HEK293 (cell line): ENCODE measurements around the gene GAD1.

Source experiments
- CTCF ChIA-PET: fragments of 350-600 bp; formaldehyde crosslinking; extraction: SDS; loops from one replicate; lab custom pipeline; 2021; ENCODE audit warnings: antibody characterized with exemption; lab: Yijun Ruan, JAX
- POLR2A ChIA-PET: fragments of 300-600 bp; formaldehyde crosslinking; extraction: SDS; loops from one replicate; lab custom pipeline; 2020; ENCODE audit warnings: antibody characterized with exemption, inconsistent platforms; lab: Yijun Ruan, JAX
- H3K27ac ChIP-seq: fragments of 200-500 bp; sonication (Bioruptor generic); 2 replicates; pipeline ENCODE4 v1.5.1; 2014; ENCODE audit warnings: low read depth, low read length, control low read depth, inconsistent platforms; ENCODE audit errors: extremely low read depth
- H3K36me3 ChIP-seq, 2 experiments: fragments of 200-500 bp in 1 of 2; sonication (Bioruptor generic) in 1 of 2; 1 replicate in 1 of 2; 2 replicates in 1 of 2; pipeline ENCODE4 v1.5.1; 2014 to 2017; ENCODE audit warnings: inconsistent platforms in 2 of 2, low read length in 2 of 2; ENCODE audit not compliant: control insufficient read depth in 2 of 2, insufficient read depth in 1 of 2
- H3K4me1 ChIP-seq: fragments of 200-500 bp; sonication (Bioruptor generic); 2 replicates; pipeline ENCODE4 v1.5.1; 2014; ENCODE audit warnings: mild to moderate bottlenecking, low read length, inconsistent platforms; ENCODE audit not compliant: control insufficient read depth, insufficient read depth
- H3K4me3 ChIP-seq: 2 replicates; pipeline ENCODE4 v1.5.1; 2011; ENCODE audit warnings: low read depth, mild to moderate bottlenecking, control low read depth, low read length, moderate library complexity
- H3K9me3 ChIP-seq: fragments of 200-500 bp; sonication (Bioruptor generic); 2 replicates; pipeline ENCODE4 v1.5.1; 2014; ENCODE audit warnings: low read depth, low read length, inconsistent platforms; ENCODE audit not compliant: control insufficient read depth, insufficient read depth
- ATF2 ChIP-seq: fragments of 450-650 bp; formaldehyde crosslinking; IDR thresholded peaks from 2 replicates; pipeline ENCODE4 v1.5.1; 2016; ENCODE audit warnings: missing biosample characterization, missing genetic modification characterization, low read depth
- GLIS2 ChIP-seq: fragments of 450-650 bp; formaldehyde crosslinking; IDR thresholded peaks from 2 replicates; pipeline ENCODE4 v1.5.1; 2016; ENCODE audit warnings: missing biosample characterization, missing genetic modification characterization
- INSM2 ChIP-seq: fragments of 450-650 bp; formaldehyde crosslinking; IDR thresholded peaks from 2 replicates; pipeline ENCODE4 v1.5.1; 2016; ENCODE audit warnings: missing biosample characterization, missing genetic modification characterization
- KLF17 ChIP-seq: fragments of 450-650 bp; formaldehyde crosslinking; IDR thresholded peaks from 2 replicates; pipeline ENCODE4 v1.5.1; 2016; ENCODE audit warnings: missing biosample characterization, missing genetic modification characterization
- MEIS1 ChIP-seq: sonication (generic); formaldehyde crosslinking; IDR thresholded peaks from 2 replicates; pipeline ENCODE4 v1.8.1; 2022; ENCODE audit warnings: missing genetic modification reagents, mild to moderate bottlenecking, borderline replicate concordance
- MYNN ChIP-seq: fragments of 450-650 bp; formaldehyde crosslinking; IDR thresholded peaks from 2 replicates; pipeline ENCODE4 v1.5.1; 2016; ENCODE audit warnings: missing biosample characterization, missing genetic modification characterization, borderline replicate concordance
- PRDM1 ChIP-seq: fragments of 450-650 bp; formaldehyde crosslinking; IDR thresholded peaks from 2 replicates; pipeline ENCODE4; 2016; ENCODE audit warnings: missing biosample characterization, missing genetic modification characterization
- WT1 ChIP-seq: fragments of 450-650 bp; formaldehyde crosslinking; IDR thresholded peaks from 2 replicates; pipeline ENCODE4 v1.5.1; 2016; ENCODE audit warnings: missing biosample characterization, missing genetic modification characterization
- YY2 ChIP-seq: fragments of 450-650 bp; formaldehyde crosslinking; IDR thresholded peaks from 2 replicates; pipeline ENCODE4 v1.5.1; 2016; ENCODE audit warnings: missing biosample characterization, missing genetic modification characterization
- ZBTB11 ChIP-seq: fragments of 450-650 bp; formaldehyde crosslinking; conservative IDR thresholded peaks from 2 replicates; pipeline ENCODE4 v1.5.1; 2016; ENCODE audit warnings: low read depth, missing biosample characterization, missing genetic modification characterization
- ZBTB26 ChIP-seq: fragments of 450-650 bp; formaldehyde crosslinking; optimal IDR thresholded peaks from 2 replicates; pipeline ENCODE3; 2016; ENCODE audit warnings: missing biosample characterization, mild to moderate bottlenecking, missing genetic modification characterization
- ZNF266 ChIP-seq: fragments of 450-650 bp; formaldehyde crosslinking; IDR thresholded peaks from 2 replicates; pipeline ENCODE4 v1.5.1; 2016; ENCODE audit warnings: missing biosample characterization, missing genetic modification characterization, low read depth
- ZNF335 ChIP-seq: fragments of 450-650 bp; formaldehyde crosslinking; conservative IDR thresholded peaks from 2 replicates; pipeline ENCODE4 v1.5.1; 2016; ENCODE audit warnings: missing biosample characterization, missing genetic modification characterization
- ZNF510 ChIP-seq: fragments of 450-650 bp; formaldehyde crosslinking; IDR thresholded peaks from 2 replicates; pipeline ENCODE4 v1.5.1; 2018; ENCODE audit warnings: mild to moderate bottlenecking, missing genetic modification characterization, missing biosample characterization; ENCODE audit not compliant: insufficient replicate concordance
- ZNF558 ChIP-seq: fragments of 450-650 bp; formaldehyde crosslinking; IDR thresholded peaks from 2 replicates; pipeline ENCODE4 v1.5.1; 2016; ENCODE audit warnings: missing biosample characterization, missing genetic modification characterization
- ZNF600 ChIP-seq: fragments of 450-650 bp; formaldehyde crosslinking; IDR thresholded peaks from 2 replicates; pipeline ENCODE4 v1.5.1; 2016; ENCODE audit warnings: missing biosample characterization, missing genetic modification characterization
- ZNF639 ChIP-seq: fragments of 450-650 bp; formaldehyde crosslinking; IDR thresholded peaks from 2 replicates; pipeline ENCODE4 v1.5.1; 2016; ENCODE audit warnings: missing biosample characterization, missing genetic modification characterization
- ZNF777 ChIP-seq: fragments of 450-650 bp; formaldehyde crosslinking; IDR thresholded peaks from 2 replicates; pipeline ENCODE4 v1.5.1; 2017; ENCODE audit warnings: missing biosample characterization, missing genetic modification characterization, borderline replicate concordance
- ZNF791 ChIP-seq: fragments of 450-650 bp; formaldehyde crosslinking; IDR thresholded peaks from 2 replicates; pipeline ENCODE4 v1.5.1; 2016; ENCODE audit warnings: missing biosample characterization, missing genetic modification characterization
- ZSCAN4 ChIP-seq: fragments of 450-650 bp; formaldehyde crosslinking; IDR thresholded peaks from 2 replicates; pipeline ENCODE4 v1.5.1; 2017; ENCODE audit warnings: missing biosample characterization, missing genetic modification characterization
- ZSCAN5A ChIP-seq: fragments of 450-650 bp; formaldehyde crosslinking; IDR thresholded peaks from 2 replicates; pipeline ENCODE4 v1.5.1; 2016; ENCODE audit warnings: missing biosample characterization, missing genetic modification characterization

The GAD1 gene

GRCh38 chr2:170816504-170817092 lies at the start of gene GAD1 (continued):
- TF ChIP-seq KLF17 (tag by site-specific recombination) (no peak), ZBTB26 (tag by site-specific recombination) (peak; percentile 63), ZNF266 (tag by site-specific recombination) (no peak), MYNN (tag by site-specific recombination) (no peak), INSM2 (tag by site-specific recombination) (no peak)

- Histone ChIP-seq H3K9me3 (no peaks in the 10 kb centered on the region), H3K4me1 (peaks cover 4% of the 10 kb centered on the region; the same call in 1 of the 2 replicates), H3K27ac (peak within 1 kb of the TSS; percentile 74; the same call in 1 of the 2 replicates), H3K36me3 (no peaks in the 10 kb centered on the region), H3K4me3 (peak within 1 kb of the TSS; percentile 83)
- POLR2A ChIA-PET: interaction anchor here (1.2 to 1.4 kb wide), 2 partner anchors 46 to 58 kb away, joined by 3 to 4 read pairs; partner anchors contain the start of gene GAD1
- CTCF ChIA-PET: interaction anchor here (0.7 to 0.9 kb wide), 5 partner anchors 11 to 1603 kb away, joined by 3 to 5 read pairs (median 4); partner anchors contain the start of gene GAD1
- TF ChIP-seq ZNF791: no peak
- no peak for TF ChIP-seq WT1
- TF ChIP-seq PRDM1: no peak
- TF ChIP-seq ZSCAN4 (tag by site-specific recombination): no peak
- TF ChIP-seq GLIS2 (tag by site-specific recombination): no peak
- no peak for TF ChIP-seq MEIS1
- TF ChIP-seq ZNF777: no peak
- TF ChIP-seq ZSCAN5A: no peak
- no peak for TF ChIP-seq ZNF510 (tag by site-specific recombination)
- 0 out of 2 replicates have a peak, but pooled peaks have one; percentile 12 for TF ChIP-seq ZNF558 (tag by site-specific recombination)
- no peak for TF ChIP-seq YY2
- TF ChIP-seq ZBTB11 (tag by site-specific recombination): 0 out of 2 replicates have a peak, but pooled peaks have one; percentile 30
- no peak for TF ChIP-seq ZNF639
- TF ChIP-seq ZNF600: peak; percentile 42; the same call in 1 of the 2 replicates
- TF ChIP-seq ATF2 (tag by site-specific recombination): no peak
- peak; percentile 31 for TF ChIP-seq ZNF335
Observed at GRCh38 chr2:170770008-170770605, 46.6 kb upstream of the GAD1 start, which contains the start of gene ERICH2. TSS of gene ERICH2 (plus strand) at chr2:170770378. CDS start at chr2:170770682, 304 bp downstream.
